ENCODE measurements around the gene LTA4H. TPM values are rescaled to one million over a fixed set of nuclear protein-coding genes. Genes with fewer than 3 reads are reported as not detected.

Gene LTA4H
- total and polyA plus RNA-seq, 2 experiments from 2014 or later = 35.0 to 90.5 TPM

GRCh38 chr12:96075560-96075959 is 40.2 kb upstream of the LTA4H start:
- no peaks in the 10 kb centered on the region for H3K79me2 ChIP-seq
- TF ChIP-seq EZH2 (IDR thresholded peaks at IDR 0.05; ENCODE audit: borderline replicate concordance) = no peak
- no peak for TF ChIP-seq EZH2phosphoT487 (IDR thresholded peaks at IDR 0.05; ENCODE audit: low read depth, severe bottlenecking, unreplicated experiment)
- no peak for TF ChIP-seq CTCF (IDR thresholded peaks at IDR 0.05; ENCODE audit: poor library complexity)
- no peak overlapping the region for H2AFZ ChIP-seq
- no peaks in the 10 kb centered on the region for H3K9me3 ChIP-seq (ENCODE audit: low read depth)
- no peaks in the 10 kb centered on the region for H4K20me1 ChIP-seq (ENCODE audit: insufficient read depth, poor library complexity, severe bottlenecking)
- no peak overlapping the region for H3K4me3 ChIP-seq
- H3K4me1 ChIP-seq (ENCODE audit: insufficient read depth) = peaks cover 5% of the 10 kb centered on the region
- H3K36me3 ChIP-seq (replicated peaks; ENCODE audit: insufficient read depth, low read depth) = no peaks in the 10 kb centered on the region
- no peaks in the 10 kb centered on the region for H3K27me3 ChIP-seq
- H3K27ac ChIP-seq = no peak overlapping the region
- WGBS (ENCODE audit: low lambda C conversion rate, missing lambda C conversion rate) = 80% methylated on average over 2 of the region's 2 CpGs
- DNase-seq (ENCODE audit: low spot score) = no peak
- H3K9me2 ChIP-seq (replicated peaks; ENCODE audit: insufficient read depth) = no peaks in the 10 kb centered on the region
- H3K4me2 ChIP-seq = no peak overlapping the region

- Histone ChIP-seq H4K20me1 (ENCODE audit: insufficient read depth, poor library complexity, severe bottlenecking) (no peaks in the 10 kb centered on the region), H3K79me2 (no peaks in the 10 kb centered on the region), H3K9me2 (replicated peaks; ENCODE audit: insufficient read depth) (no peaks in the 10 kb centered on the region), H2AFZ (no peak overlapping the region), H3K9me3 (ENCODE audit: low read depth) (no peaks in the 10 kb centered on the region), H3K4me1 (ENCODE audit: insufficient read depth) (peaks cover 5% of the 10 kb centered on the region), H3K27ac (no peak overlapping the region), H3K36me3 (replicated peaks; ENCODE audit: insufficient read depth, low read depth) (no peaks in the 10 kb centered on the region), H3K4me3 (no peak overlapping the region), H3K27me3 (no peaks in the 10 kb centered on the region), H3K4me2 (no peak overlapping the region)
- 79% methylated on average over 7 of the region's 7 CpGs for WGBS (ENCODE audit: low lambda C conversion rate, missing lambda C conversion rate)
- TF ChIP-seq CTCF (IDR thresholded peaks at IDR 0.05; ENCODE audit: poor library complexity) (no peak), EZH2 (IDR thresholded peaks at IDR 0.05; ENCODE audit: borderline replicate concordance) (no peak), EZH2phosphoT487 (IDR thresholded peaks at IDR 0.05; ENCODE audit: low read depth, severe bottlenecking, unreplicated experiment) (no peak)
- no peak for DNase-seq (ENCODE audit: low spot score)
These were observed 38.3 kb upstream of the LTA4H start for GRCh38 chr12:96073346-96074330.

- Histone ChIP-seq H3K4me1 (ENCODE audit: insufficient read depth) (peaks cover 5% of the 10 kb centered on the region), H2AFZ (no peak overlapping the region), H3K9me2 (replicated peaks; ENCODE audit: insufficient read depth) (no peaks in the 10 kb centered on the region), H3K4me2 (no peak overlapping the region), H3K79me2 (no peaks in the 10 kb centered on the region), H3K27ac (no peak overlapping the region), H3K4me3 (no peak overlapping the region), H3K9me3 (ENCODE audit: low read depth) (no peaks in the 10 kb centered on the region), H3K27me3 (no peaks in the 10 kb centered on the region), H4K20me1 (ENCODE audit: insufficient read depth, poor library complexity, severe bottlenecking) (no peaks in the 10 kb centered on the region), H3K36me3 (replicated peaks; ENCODE audit: insufficient read depth, low read depth) (no peaks in the 10 kb centered on the region)
- 56% methylated on average over 7 of the region's 7 CpGs for WGBS (ENCODE audit: low lambda C conversion rate, missing lambda C conversion rate)
- TF ChIP-seq EZH2phosphoT487 (IDR thresholded peaks at IDR 0.05; ENCODE audit: low read depth, severe bottlenecking, unreplicated experiment) (no peak), EZH2 (IDR thresholded peaks at IDR 0.05; ENCODE audit: borderline replicate concordance) (no peak), CTCF (IDR thresholded peaks at IDR 0.05; ENCODE audit: poor library complexity) (peak; percentile 15)
- DNase-seq (ENCODE audit: low spot score) = no peak
These were observed 35.4 kb upstream of the LTA4H start for GRCh38 chr12:96070670-96071279.
